PFSK-1 (cell line): ENCODE measurements around the gene LGALS7B.

Experiments
- POLR2AphosphoS5 ChIP-seq: IDR thresholded peaks from 2 replicates; pipeline ENCODE4 v1.6.1; 2012; ENCODE audit warnings: low read depth, mild to moderate bottlenecking, control low read depth, low read length, moderate library complexity
- SIN3A ChIP-seq: IDR thresholded peaks from 2 replicates; pipeline ENCODE4 v1.6.1; 2012; ENCODE audit warnings: mild to moderate bottlenecking, low read length, moderate library complexity, borderline replicate concordance; ENCODE audit not compliant: insufficient read depth
- TAF1 ChIP-seq: IDR thresholded peaks from 2 replicates; pipeline ENCODE4 v1.6.1; 2012; ENCODE audit warnings: low read length, control low read depth, borderline replicate concordance; ENCODE audit not compliant: insufficient read depth

DNA sequence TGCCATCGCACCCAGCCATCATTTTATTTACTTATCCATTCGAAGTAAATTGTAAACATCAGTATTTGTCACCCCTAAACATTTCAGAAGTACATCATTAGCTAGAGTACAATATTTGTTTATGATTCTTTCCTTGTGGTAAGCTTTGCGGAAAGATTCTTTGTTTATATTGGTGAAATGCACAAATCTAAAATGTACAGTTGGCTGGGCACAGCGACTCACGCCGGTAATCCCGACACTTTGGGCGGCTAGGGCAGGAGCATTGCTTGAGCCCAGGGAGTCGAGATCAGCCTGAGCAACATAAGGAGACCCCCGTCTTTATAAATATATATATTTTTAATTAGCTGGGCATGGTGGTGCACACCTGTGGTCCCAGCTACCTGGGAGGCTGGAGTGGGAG lies 10.1 kb downstream of the LGALS7B start:
- TF ChIP-seq TAF1 (no peak), SIN3A (no peak), POLR2AphosphoS5 (no peak)
